ENCODE results near the gene LZTS2. TPM values are rescaled to one million over a fixed set of nuclear protein-coding genes. Genes with fewer than 3 reads are reported as not detected.

The LZTS2 gene
- total and polyA plus RNA-seq, 2 of the 8 experiments (the other 6 are each of a cell fraction or from before 2014, with no cell fraction given): 75.7 to 99.5 TPM

DNA sequence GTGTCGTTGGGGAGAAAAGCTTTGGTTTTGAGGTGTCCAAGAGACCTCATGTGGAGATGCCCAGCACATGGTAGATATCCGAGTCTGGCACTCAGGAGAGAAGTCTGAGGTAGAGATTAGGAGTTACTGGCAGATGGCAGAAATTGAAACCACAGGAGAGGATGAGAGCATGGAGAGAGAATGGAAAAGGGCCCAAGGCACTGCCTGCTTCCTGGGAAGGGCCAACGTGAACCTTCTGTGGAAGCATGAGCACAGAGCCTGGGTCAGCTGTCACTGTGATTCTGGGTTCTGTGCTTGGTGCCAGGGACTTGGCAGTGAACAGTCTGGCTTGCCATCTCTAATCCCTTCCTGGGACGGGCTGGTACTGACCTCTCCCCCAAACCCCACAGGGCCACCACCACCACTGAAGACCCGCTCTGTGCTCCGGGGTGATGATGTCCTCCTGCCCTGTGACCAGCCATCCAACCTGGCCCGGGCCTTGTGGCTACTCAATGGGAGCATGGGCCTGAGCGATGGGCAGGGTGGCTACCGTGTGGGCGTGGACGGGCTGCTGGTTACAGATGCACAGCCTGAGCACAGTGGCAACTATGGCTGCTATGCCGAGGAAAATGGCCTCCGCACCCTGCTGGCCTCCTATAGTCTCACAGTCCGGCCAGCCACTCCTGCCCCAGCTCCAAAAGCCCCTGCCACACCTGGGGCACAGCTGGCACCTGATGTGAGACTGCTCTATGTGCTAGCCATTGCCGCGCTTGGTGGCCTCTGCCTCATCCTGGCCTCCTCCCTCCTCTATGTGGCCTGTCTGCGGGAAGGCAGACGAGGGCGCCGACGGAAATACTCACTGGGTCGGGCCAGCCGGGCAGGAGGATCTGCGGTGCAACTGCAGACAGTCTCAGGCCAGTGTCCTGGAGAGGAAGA lies 16.4 kb upstream of the LZTS2 start:
- Histone ChIP-seq H2BK12ac (ENCODE audit: low read depth, low read length) (no peak overlapping the region), H3K9ac (replicated peaks in 1 of 4; ENCODE audit: extremely low read depth in 1 of 4, low read depth in 3 of 4, low read length in 3 of 4) (peak overlapping the region in 1 of 4 experiments; percentile 19; a peak in 1 of 7 replicates), H4K5ac (ENCODE audit: insufficient read length, low read depth, low read length) (no peak overlapping the region), H2BK120ac (replicated peaks; ENCODE audit: low read depth, low read length) (no peak overlapping the region), H2AK5ac (ENCODE audit: low read depth, low read length) (no peak overlapping the region), H4K20me1 (replicated peaks in 1 of 2; ENCODE audit: control insufficient read depth in 1 of 2, insufficient read depth in 2 of 2, low read length in 2 of 2) (peaks cover 0 to 11% of the 10 kb centered on the region in 2 experiments), H3K79me2 (ENCODE audit: control insufficient read depth in 1 of 2, insufficient read depth in 2 of 2, low read length in 2 of 2) (peaks cover 6 to 18% of the 10 kb centered on the region in 2 experiments), H3K4me3 (ENCODE audit: extremely low read depth in 1 of 4, insufficient read depth in 2 of 4, low read depth in 3 of 4, low read length in 4 of 4) (no peak overlapping the region), H3K4me2 (ENCODE audit: insufficient read depth in 1 of 2, low read depth in 2 of 2, low read length in 2 of 2) (no peak overlapping the region), H2BK15ac (ENCODE audit: low read length) (no peak overlapping the region), H3K56ac (replicated peaks; ENCODE audit: insufficient read length, low read depth, low read length) (no peak overlapping the region), H3K36me3 (ENCODE audit: control insufficient read depth in 2 of 4, insufficient read depth in 4 of 4, low read length in 3 of 4) (peaks cover 0 to 22% (median 5%) of the 10 kb centered on the region in 4 experiments; a peak in 4 of 8 replicates), H2BK5ac (ENCODE audit: low read depth, low read length) (no peak overlapping the region), H3K27ac (ENCODE audit: low read depth, low read length) (no peak overlapping the region), H3K27me3 (replicated peaks in 1 of 4; ENCODE audit: control insufficient read depth in 3 of 4, extremely low read depth in 1 of 4, insufficient read depth in 3 of 4, low read length in 3 of 4) (no peaks in the 10 kb centered on the region), H3K14ac (ENCODE audit: insufficient read length) (no peak overlapping the region), H2BK20ac (ENCODE audit: low read length) (no peak overlapping the region), H3K79me1 (ENCODE audit: low read depth, low read length) (peaks cover 13% of the 10 kb centered on the region), H4K91ac (replicated peaks; ENCODE audit: insufficient read length, low read length) (no peak overlapping the region), H3K18ac (ENCODE audit: extremely low read depth, low read length) (no peak overlapping the region), H3K23me2 (ENCODE audit: low read depth, low read length) (peaks cover 9% of the 10 kb centered on the region; the same call in 1 of the 2 replicates), H3K23ac (ENCODE audit: insufficient read length) (no peak overlapping the region), H2AFZ (ENCODE audit: low read length) (no peak overlapping the region), H4K8ac (ENCODE audit: extremely low read depth, insufficient read depth, low read length) (no peak overlapping the region), H3K4me1 (replicated peaks in 1 of 4; ENCODE audit: control insufficient read depth in 3 of 4, insufficient read depth in 4 of 4, low read length in 3 of 4) (peaks cover 0 to 8% (median 4%) of the 10 kb centered on the region in 4 experiments; a peak in 4 of 7 replicates), H3K4ac (replicated peaks; ENCODE audit: insufficient read length, low read depth, low read length) (no peak overlapping the region), H3K9me3 (ENCODE audit: insufficient read depth in 2 of 2, low read depth in 1 of 2, low read length in 1 of 2) (no peaks in the 10 kb centered on the region)
- no peak for DNase-seq (ENCODE audit: low read depth in 1 of 2, low spot score in 2 of 2)
- no peak for FAIRE-seq
- 93% methylated on average over 24 of the region's 24 CpGs; no CpG with 5 or more reads in 1 of the 2 experiments for WGBS, 2 experiments (ENCODE audit: extremely low coverage in 1 of 2, insufficient coverage in 1 of 2, insufficient read length in 1 of 2, insufficient replicate concordance in 2 of 2, low coverage in 1 of 2, low lambda C conversion rate in 2 of 2, missing lambda C conversion rate in 1 of 2)
- CTCF ChIA-PET (ENCODE audit: partially characterized antibody): interaction anchor here (0.8 to 21.2 kb wide), 7 partner anchors 14 to 414 kb away, joined by 3 to 352 read pairs (median 4); no protein-coding TSS in a partner anchor
- POLR2A ChIA-PET (ENCODE audit: partially characterized antibody): interaction anchor here (0.8 to 1.7 kb wide), 3 partner anchors 10 to 13 kb away, joined by 3 to 5 read pairs (median 4); no protein-coding TSS in a partner anchor
- TF ChIP-seq NANOG (IDR thresholded peaks at IDR 0.05; ENCODE audit: insufficient read depth, low read depth, low read length, poor library complexity, severe bottlenecking): no peak
- no peak for TF ChIP-seq HDAC2 (IDR thresholded peaks at IDR 0.05; ENCODE audit: borderline replicate concordance in 1 of 2, low read depth in 2 of 2, low read length in 2 of 2)
- TF ChIP-seq KDM5A (IDR thresholded peaks at IDR 0.05; ENCODE audit: low read length): no peak
- TF ChIP-seq MAFK (IDR thresholded peaks at IDR 0.05; ENCODE audit: low read depth, low read length): no peak
- no peak for TF ChIP-seq ATF2 (IDR thresholded peaks at IDR 0.05; ENCODE audit: low read length)
- TF ChIP-seq CBX5 (IDR thresholded peaks at IDR 0.05; ENCODE audit: low read depth, low read length): no peak
- TF ChIP-seq CTBP2 (IDR thresholded peaks at IDR 0.05; ENCODE audit: borderline replicate concordance, insufficient read depth, insufficient read length, low read length): no peak
- no peak for TF ChIP-seq KDM1A (IDR thresholded peaks at IDR 0.05; ENCODE audit: borderline replicate concordance, low read length)
